Measurements from ENCODE around the gene ST3GAL3.
"Not testable (repeated sequence)": the region's sequence is repeated elsewhere in the genome, so short reads cannot be mapped to it uniquely, and the experiment has no call there.

ST3GAL3 gene

DNA sequence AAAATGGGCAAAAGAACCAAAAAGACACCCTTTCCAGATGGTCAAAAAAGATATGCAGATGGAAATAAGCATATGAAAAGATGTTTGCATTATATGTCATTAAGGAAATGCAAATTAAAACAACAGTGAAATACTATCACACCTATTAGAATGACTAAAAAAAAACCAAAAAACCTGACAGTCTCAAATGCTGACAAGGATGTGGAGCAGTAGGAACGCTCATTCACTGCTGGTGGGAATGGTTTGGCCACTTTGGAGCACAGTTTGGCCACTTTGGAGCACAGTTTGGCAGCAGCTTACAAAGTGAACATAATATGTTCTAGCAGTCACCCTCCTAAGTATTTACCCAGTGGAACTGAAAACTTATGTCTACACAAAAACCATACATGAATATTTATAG lies 121.2 kb downstream of the ST3GAL3 start:
- DNase-seq, result no peak

DNA sequence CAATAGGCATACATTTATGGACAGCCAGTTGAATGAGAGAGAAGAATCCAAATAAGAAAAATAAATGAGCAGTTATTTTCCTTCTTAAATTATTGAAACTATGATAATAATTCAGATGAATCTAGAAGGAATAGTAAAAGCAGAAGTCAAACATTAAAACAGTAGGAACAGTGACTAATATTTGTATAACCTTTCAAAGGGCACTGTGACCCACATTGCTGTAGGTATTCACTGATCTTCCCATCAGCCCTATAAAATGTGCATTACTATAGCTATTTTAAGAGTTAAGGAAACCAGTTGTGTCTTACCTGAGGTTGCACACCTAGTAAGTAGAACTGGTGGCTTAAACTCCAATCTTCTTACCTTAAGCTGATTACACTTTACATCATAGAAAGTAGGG lies 123.5 kb downstream of the ST3GAL3 start:
- no peak for DNase-seq

DNA sequence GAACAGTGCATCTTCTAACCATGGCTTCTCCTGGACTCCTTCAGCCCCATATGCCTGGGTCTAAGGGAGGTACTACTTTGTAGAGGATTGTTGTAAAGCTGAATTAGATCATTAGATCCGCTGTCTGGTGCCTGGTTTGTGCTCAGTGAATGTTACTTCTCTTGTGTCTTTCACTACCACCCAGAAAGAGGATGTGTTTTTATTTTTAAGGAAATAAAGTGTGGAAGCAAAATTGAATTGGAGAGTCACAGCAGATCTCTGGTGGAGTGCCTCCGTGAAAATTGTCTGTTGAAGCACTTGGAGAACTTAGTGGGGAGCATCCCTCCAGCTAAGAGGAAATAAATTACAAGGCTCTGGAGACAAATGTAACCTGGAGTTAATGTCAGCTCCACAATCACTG lies 124.5 kb downstream of the ST3GAL3 start:
- DNase-seq, result no peak

DNA sequence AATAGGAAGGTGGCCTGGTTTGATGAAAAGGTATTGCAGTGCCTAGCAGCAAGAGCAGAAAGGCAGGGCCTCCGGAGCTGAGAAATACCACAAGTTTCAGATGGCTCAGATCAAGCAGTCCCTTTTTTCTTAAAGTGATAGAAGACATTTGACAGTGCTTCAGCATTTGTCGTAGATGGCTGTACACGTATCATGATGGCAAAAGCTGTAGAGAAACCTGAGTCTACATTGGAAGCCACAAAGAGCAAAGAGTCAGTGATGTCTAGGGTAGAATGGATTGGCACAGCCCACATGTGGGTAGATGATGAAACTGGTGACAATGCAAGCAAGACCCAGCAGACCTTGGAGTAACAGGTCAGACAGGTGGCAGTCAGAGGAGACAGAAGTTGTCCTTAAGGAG lies 124.9 kb downstream of the ST3GAL3 start:
- DNase-seq, result no peak

DNA sequence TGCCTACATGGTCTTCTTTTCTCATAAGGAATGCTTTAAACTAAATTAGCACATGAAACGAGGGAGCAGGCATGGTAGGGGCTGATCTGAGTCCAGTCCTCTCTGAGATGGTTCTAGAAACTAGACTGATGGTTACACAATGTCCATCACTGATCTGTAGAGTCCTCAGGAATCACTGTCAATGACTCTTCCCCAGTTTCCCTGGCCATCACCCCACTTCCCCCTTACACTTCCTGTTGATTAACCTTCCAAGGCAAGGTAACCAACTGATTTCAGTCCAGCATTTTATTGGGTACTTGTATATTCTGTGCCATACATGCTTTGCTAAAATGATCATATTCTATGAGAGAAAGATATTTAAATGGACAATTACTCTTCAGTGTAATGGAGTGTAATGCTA lies 125.7 kb downstream of the ST3GAL3 start:
- DNase-seq, result no peak

DNA sequence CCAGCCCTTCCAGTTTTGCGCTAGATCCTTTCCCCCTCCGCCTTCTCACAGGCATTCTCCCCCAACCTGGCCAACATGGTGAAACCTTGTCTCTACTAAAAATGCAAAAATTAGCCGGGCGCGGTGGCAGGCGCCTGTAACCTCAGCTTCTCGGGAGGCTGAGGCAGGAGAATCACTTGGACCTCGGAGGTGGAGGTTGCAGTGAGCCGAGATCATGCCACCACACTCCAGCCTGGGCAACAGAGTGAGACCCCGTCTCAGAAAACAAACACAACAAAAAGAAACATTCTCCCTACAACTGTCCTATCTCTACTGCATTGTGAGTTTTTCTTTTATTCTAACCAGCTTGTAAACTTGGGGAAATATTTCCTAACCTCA lies 126.6 kb downstream of the ST3GAL3 start:
- not testable (repeated sequence) for DNase-seq

DNA sequence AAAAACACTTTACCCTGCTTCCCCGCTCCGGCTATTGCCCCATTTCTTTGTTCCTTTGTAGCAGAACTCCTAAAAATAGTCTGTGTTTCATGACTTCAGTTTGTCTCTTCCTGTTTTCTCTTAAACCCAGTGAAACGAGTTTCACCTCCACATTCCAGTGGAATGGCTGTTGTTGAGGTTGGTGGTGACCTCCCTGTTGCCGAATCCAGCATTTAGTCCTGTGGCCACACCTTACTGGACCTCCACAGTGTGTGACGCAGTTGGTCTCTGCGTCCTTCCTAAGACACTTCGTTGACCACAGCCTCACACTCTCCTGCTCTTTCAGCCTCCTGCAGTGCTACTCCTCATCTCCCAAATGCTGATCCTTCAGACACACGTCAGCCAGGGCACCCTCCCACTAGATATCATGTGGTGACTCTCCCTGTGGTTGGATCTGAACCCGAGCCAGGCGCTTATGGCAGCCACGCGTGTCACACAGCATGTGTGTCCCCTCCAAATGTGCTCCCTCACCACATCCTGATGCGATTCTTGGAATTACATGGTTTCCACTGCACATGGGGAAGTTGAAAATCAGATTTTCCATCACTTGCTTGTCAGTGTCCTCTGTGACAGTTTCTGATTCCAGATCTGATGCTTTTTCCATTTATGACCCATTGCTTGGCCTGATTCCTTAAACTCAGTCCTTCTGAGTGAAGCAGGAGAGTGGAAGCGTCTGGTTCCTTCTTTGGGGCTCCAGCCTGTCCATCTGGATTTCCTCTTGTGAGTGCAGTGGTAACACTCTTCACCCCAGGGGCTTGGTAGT lies 127.1 kb downstream of the ST3GAL3 start:
- peak; percentile 83 for DNase-seq

DNA sequence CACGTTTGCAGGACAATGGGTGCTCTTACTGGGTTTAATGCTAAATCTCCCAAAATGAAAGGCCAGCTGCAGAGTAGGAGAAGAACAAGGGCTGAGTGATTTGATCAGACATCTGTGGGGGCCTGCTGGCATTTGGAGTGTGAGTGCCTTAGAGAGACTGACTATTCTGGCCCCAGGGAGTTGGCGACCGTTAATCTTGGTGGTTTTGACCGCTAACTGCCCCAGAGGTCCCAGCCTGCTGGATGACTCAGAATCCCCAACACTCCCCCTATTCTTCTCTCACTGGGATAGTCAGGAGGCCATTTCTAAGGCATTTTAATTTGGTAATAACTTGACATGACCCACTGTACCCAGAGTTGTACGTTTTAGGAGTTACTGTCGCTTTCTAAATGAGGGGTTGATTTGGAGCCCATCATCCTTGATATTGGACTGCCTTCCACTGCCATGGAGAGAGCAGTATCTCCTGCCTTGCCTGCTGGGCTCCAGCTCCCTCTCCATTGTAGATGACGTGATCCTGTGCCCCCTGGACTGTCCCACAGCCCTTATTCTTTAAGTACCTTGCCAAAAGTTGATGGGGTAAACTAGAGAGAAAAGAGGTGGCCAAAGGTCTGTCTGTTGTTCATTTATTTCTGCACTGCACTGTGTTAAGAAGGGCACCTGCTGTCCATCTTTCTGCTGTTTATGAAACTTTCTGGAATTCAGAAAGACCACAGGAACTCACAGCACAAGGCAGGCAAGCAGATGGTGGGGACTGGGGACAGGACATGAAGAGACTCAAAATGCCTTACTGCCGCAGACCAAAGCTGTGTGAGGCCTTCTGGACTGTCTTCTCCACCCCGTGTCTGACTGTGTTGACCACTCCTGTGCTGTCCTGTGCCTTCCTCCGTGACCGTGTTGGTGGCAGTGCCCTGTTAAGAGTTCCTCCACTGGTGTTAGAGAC lies 128.0 kb downstream of the ST3GAL3 start:
- DNase-seq, result peak; percentile 86

DNA sequence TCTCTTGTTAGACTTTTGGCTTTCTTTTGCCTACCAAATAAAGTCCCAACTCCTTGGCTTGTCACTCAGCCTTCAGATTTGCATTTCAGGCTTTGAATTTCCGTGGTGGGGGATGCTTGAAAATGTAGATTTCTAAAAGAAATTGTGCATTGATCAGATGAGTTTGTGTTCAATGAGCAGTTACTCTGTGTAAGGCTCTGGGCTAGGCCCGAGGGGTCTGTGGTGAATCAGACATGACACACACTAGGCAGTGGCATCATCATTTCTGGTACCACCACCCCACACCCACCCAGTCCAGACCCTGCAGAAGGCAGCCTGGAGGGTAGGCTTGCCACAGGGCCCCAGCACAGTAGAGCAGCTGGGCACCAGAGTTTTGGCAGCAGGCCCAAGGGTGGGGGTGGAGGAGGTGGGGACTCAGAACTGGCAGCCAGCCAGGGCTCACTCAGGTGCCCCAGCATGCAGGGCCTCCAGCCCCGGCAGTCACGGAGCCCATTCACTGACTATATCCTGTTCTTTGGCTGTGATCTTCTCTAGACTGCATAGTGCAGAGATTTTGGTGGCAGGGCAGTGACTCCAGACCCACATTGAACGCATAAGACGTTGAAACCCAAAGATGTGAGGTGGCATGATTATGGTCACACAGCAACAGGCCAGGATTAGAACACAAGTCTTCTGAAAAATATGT lies 129.1 kb downstream of the ST3GAL3 start:
- DNase-seq, result peak; percentile 34

DNA sequence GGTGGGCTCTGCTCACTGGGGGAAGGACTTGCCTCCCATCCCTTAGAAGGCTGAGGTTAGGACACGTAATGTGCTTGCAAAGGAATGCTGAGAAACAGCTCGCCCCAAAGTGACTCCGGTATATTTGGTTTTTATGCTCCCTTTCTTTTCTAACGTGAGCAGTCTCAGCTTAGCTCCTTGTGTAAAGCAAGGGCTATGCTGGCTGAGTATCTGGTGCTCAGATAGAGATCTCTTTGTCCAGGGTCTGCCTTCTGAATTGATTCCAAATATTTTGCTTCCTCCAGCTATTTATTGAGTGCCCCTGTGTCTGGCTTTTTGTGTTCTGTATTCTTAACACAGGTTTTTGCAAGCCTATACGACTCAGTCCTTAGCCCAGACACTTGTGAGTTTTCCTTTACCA lies 131.7 kb downstream of the ST3GAL3 start:
- no peak for DNase-seq

DNA sequence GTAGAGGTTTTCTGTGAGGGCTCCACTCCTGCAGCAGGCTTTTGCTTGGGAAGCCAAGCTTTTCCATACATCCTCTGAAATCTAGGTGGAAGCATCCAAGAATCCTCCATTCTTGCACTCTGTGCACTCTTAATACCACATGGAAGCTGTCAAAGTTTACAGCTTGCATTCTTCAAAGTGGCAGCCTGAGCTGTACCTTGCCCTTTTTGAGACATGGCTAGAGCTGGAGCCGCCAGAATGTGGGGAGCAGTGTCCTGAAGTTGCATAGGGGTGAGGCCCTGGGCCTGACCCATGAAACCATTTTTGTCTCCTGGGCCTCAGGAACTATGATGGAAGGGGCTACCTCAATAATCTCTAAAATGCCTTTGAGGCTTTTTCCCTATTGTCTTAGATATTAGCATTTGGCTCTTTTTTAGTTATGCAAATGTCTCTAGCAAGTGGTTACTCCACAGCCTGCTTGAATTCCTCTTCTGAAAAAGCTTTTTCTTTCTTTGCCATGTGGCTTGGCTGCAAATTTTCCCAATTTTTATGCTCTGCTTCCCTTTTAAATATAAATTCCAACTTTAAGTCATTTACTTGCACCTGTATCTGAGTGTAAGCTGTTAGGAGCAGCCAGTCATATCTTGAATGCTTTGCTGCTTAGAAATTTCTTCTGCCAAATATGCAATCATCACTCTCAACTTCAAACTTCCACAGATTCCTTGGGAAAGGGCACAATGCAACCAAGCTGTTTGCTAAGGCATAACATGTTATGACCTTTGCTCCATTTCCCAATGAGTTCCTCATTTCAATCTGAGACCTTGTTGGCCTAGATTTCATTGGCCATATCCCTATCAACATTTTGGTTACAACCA lies 134.2 kb downstream of the ST3GAL3 start:
- DNase-seq, result no peak

DNA sequence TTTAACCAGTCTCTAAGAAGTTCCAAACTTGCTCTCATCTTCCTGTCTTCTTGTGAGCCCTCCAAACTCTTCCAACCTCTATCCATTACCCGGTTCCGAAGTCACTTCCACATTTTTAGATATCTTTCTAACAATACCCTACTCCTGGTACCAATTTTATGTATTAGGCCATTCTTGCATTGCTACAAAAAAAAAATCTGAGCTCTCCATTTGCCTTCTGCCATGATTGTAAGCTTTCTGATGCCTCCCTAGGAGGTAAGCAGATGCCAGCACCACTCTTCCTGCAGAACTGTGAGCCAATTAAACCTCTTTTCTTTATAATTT lies 134.8 kb downstream of the ST3GAL3 start:
- DNase-seq, result no peak

DNA sequence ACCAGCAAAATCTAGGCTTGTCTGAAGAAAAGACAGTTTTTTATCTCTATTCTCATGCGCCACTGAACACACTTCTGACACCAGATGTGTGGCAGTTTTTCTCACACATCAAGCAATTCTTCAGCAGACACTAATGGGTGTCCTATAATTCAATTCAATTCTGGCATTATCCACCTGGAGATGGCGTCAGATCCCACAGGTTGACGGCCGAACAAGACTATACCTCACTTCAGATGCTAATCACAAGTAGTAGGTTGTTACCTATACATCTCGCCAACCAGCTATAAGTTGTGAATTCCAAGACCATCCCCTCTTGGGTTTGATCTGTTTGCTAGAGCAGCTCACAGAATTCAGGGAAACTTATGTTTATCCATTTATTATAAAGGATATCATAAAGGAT lies 136.3 kb downstream of the ST3GAL3 start:
- no peak for DNase-seq

DNA sequence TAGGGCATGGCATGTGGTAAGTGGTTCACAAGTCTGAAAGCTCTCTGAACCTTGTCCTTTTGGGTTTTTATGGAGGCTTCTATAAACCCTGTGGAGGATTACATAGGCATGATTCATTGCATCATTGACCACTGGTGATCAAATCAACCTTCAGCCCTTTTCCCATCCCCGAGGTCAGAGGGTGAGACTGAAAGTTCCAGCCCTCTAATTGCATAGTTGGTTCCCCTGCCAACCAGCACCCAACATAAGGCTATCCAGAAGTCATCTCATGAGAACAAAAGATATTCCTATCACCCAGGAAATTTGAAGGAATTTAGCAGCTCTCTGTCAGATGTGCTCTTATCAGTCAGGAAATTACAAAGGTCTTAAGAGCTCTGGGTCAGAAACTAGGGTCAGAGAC lies 136.8 kb downstream of the ST3GAL3 start:
- no peak for DNase-seq

DNA sequence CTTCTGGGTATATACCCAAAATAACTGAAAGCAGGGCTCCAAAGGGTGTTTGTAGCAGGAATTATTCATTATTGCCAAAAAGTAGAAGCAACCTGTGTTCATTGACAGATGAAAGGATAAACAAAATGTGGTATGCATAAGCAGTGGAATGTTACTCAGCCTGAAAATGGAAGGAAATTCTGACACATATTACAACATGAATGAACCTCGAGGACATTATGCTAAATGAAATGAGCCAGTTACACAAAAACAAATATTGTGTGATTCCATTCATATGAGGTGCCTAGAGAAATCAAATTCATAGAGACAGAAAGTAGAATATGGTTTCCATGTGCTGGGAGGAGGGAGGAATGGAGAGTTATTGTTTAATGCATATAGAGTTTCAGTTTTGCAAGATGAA lies 140.0 kb downstream of the ST3GAL3 start:
- DNase-seq, result no peak

DNA sequence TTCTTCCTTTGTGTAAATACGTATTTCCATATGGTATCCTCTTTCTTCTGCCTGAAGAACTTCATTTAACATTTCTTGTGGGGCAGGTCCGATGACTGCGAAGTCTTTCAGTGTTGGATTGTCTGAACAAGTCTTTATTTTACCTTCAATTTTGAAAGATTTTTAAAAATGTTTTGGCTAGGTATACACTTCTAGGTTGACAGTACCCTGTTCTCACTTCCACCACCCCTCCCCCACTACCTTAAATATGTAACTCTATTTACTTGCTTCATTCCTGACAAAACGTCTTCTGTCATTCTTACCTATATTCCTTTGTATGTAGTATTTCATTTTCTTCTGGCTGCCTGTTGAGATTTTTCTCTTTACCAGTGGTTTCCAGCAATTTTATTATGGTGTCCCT lies 140.5 kb downstream of the ST3GAL3 start:
- DNase-seq, result no peak

DNA sequence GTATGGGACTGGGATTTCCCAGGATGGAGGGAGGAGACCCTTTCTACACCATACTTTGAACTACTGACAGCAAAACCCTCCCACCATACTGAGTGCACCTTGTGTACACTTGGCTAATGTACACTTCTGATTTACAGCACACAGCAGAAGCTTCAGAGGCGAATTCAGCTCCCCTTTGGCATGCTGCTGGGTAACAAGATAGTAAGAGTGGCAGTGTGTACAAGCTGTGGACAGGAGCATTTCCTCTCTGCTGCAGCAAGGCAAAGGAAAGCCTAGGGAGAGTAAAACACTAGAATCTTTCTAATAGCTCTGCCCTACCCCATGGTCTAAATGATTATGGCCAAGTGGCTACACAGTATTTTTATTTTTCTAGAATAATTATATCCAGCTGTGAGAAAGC lies 142.3 kb downstream of the ST3GAL3 start:
- DNase-seq, result no peak

DNA sequence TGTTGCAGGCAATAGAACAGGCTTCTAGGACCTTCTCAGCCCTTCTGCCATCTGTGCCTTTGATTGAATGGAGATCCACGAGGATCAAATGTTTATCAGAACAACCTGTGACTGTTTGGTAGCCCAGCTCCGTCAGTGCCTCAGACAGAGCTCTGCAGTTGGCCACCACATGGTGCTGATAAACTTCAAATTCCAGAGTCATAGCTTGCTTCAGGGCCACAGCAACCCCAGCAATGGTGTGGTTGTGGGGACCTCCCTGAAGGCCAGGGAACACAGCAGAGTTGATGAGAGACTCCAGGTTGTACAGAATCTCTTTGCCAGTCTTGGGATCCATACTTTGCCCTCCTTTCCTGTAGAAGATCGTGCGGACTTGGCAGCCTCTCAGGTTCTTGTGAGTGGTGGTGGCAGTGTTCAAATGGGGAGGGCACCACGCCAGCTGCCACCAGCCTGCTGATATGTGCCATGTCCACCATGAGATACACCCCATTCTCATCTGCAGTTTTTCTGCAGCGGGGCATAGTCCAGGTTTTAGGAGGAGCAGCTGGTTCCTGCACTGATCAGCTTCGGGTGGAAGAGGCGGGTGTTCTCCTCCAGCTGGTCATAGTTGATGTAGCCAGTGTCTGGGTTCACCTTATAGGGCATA lies 143.4 kb downstream of the ST3GAL3 start:
- no peak for DNase-seq

DNA sequence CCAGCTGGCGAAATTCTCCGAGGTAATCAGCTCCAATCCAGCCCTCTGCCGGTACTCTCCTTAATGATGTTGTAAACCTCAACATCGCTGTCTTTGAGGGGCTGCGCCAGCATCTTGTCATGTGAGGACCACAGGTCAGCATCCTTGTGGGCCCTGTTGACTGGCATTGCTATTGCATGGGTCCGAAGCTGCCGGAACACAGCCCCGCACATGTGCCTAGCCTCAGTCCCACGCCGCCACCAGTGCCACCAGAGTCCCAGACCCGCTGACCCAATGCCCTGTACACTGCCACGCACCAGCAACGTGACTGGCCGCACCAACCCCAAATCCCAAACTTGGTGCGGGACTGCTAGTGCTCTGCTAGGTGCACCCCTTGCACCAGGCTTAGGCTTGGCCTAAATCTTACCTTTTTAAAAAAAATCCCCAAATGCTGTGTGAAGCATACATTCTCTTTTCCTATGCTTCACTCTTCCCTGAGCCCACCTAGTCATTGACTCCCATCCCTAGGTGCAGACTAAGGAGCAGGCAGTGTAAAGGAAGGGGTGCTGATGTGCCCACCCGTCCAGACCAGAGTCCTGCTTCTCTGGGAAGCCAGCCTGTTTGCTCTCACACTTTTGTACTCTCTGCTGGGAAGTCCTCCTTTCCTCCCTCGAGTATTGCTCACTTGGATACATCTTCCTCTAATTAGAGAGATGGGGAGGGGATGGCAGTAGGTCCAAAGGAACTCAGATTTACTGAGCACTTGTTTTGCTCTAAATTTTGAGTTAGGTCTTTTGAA lies 144.4 kb downstream of the ST3GAL3 start:
- no peak for DNase-seq

DNA sequence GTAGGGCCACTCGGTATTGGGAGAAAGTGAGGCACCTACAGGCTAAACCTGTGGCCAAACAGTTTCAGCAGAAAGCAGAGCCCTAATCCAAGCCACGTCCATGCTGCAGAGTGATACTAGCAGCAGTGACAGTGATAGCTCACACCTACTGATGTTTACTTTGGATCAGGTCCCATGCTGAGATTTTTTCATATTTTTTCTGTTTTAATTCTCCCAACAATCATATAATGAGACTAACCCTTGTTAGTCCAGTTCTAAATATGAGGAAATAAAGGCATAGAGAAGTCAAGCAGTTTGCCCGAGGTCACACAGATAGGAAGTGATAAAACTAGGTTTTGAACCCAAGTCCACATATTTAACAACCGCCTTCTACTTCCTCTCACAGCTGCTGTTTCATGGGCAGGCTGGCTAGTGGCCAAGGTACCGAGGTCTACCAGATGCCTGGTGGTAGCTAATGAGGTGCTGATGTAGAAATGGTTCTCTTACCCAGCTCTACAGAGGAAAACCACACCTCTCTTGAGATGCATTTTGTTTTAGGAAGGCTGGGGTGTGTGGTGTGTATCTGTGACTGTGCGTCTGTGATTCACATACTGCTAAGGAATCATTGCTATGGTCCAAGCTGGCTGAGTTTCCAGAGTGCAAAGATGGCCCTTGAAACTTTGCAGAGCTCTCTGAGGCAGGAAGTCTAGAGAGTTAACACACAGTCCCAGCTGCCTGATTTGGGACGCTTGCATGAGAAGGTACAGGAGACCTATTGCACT lies 146.0 kb downstream of the ST3GAL3 start:
- DNase-seq, result peak; percentile 87

DNA sequence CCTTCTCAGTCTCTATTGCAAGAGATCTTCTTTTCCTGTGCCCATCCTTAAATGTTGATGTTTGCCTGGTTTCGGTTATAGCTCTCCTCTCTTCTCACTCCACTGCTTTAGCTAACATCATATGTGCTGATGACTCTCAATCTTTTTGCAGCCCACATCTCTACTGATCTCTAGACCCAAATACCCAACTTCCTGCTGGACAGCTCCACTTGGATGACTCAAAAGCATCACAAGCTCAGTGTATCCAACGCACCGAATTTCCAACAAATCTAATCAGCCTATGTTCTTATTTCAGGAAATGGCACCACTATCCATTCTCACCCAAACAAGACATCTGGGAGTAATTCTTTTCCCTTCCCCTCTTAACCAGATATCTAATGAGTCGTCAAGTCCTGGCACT lies 147.1 kb downstream of the ST3GAL3 start:
- DNase-seq, result no peak

All from fibroblast of skin of right biceps (primary cell).